ENCODE data around the gene KCNMB2.
"Not testable (repeated sequence)": the region's sequence is repeated elsewhere in the genome, so short reads cannot be mapped to it uniquely, and the experiment has no call there.

The KCNMB2 gene

DNA sequence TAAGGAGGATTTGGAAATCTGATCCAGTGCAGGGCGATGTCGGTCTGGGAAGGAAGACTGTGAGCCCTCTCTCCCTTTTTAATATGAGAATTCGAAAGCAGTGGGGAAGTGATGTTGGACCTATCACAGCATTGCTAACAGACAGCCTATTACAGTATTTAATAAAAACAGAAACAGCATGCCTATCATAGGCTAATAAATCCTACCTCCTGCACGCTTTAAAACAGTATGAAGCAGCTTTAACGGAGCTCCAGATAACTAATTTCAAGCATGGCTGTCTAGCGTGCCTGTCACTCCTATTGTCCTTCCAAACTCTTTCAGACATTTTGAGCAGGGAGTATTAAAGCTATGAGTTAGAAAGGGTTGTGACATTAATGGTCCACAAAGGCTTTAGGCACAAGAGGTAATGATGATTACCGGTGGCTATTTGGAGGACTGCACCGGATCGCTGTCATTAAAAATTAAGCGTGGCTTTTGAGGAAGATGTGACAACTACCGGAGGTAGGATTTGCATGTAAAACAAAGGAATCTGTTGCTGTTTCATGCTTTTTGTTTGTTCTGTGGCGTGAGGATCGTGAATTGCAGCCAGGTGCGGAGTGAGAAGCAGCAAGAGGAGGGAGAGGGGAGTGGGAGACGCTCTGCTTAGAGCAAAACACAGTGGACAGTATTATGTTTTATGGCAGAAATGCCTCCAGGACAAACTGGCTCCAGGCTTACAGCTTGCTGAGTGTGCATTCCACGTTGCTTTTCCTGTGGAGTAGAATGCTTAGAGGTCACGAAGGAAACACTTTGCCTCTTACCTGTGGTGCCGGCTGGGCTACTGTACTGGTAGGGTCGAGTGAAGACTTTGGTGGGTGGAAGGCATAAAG lies at the start of gene KCNMB2:
Gene KCNMB2, plus strand, starts transcription at position 226 of the 869 bp plus-strand sequence.
- DNase-seq: no peak

DNA sequence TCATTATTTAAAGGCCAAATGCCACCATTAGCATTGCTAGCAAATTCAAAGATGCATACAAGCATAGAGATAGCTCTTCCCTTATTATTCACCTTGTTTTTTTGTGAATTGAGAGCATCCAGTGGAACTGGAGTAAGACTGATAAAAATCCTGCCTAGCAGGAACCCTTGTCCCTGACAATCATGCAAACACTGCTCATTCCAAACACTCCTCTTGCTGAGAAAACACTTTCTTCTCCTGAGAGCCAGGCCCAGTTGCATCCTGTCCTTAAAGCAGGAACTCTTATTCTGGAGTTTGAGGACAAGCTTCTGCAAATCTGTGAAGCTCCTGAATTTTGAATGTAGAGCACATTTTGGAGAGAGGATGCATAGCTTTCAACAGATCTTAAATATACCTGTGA lies 49.3 kb upstream of the KCNMB2 start:
- DNase-seq: no peak

DNA sequence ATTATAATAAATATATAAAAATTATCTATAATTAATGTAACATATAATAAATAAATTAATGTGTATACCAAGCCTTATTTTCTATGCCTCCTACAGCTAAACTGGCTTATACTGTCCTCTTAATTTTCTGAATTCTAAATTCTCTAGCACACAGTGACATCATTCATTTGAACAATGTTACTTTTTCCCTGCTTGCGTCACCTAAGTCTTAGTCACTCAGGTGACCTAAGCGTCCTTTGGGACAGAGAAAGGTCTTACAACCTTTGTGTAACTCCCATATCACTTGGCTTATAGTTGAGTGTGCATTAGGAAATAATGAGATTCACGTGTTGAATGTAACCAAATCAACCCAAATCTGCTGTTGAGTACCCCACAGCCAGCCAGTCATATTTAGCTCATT lies 48.5 kb upstream of the KCNMB2 start:
- no peak for DNase-seq

DNA sequence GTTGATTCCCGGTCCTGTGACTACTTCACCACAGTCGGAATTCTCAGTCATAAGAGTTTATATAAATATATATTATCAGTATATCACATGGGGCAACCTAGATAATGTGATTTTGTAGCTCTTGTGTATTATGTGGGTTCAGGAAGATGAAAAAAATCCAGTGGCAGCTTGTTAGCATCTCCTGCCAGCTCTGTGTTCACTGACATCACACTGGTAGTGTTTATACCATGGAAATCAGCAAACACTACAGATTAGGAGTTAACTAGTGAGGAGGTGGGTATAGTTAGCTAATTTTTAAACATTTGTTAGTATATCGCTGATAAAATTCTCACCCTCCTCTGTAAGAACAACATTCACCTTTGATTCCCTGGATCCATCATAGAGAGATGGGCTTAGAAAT lies 44.5 kb upstream of the KCNMB2 start:
- no peak for DNase-seq

DNA sequence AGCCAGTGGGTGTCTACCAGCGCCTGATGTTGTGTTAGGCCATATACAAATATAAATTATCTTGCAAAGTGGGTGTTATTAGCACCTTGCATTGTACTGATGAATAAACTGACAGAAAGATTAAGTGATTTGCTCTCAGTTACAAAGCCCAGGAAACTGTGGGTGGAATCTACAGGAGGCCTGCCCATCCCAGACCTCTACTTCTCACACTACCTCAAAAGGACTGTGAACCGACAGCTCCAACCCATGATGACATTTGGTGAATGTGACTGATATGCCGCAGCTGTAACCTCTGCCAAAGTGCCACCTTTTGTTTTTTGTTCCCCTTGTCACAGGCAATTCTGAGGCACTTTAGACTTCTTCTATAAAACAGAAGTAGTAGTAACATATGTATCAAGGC lies 43.7 kb upstream of the KCNMB2 start:
- DNase-seq: no peak

DNA sequence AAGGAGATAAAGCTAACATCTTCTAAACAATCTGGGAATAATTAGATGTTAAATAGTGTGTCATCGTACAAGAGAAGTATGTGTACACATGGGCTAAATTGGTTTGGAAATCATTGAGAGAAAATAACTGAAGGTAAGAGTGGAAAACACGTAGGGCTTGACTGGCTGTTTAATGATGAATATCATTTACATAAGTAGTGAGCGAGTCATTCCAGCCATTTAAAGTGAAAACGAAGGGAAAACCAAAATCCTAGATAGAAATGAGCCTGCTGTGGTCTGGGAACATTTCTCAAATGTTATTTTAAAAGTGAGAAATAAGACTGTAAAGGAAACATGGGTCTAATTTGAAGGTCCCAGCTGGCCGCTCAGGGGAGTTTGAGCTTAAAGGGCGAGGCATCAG lies 41.9 kb upstream of the KCNMB2 start:
- DNase-seq: no peak

DNA sequence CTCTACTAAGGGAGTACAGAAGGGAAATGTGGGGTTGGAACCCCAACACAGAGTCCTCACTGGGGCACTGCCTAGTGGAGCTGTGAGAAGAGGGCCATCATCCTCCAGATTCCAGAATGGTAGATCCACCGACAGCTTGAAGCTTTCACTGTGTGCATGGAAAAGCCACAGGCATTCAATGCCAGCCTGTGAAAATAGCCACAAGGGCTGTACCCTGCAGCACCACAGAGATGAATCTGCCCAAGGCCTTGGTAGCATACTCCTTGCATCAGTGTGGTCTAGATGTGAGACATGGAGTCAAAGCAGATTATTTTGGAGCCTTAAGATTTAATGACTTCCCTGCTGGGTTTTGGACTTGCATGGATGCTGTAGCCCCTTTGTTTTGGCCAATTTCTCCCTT lies 39.3 kb upstream of the KCNMB2 start:
- no peak for DNase-seq

DNA sequence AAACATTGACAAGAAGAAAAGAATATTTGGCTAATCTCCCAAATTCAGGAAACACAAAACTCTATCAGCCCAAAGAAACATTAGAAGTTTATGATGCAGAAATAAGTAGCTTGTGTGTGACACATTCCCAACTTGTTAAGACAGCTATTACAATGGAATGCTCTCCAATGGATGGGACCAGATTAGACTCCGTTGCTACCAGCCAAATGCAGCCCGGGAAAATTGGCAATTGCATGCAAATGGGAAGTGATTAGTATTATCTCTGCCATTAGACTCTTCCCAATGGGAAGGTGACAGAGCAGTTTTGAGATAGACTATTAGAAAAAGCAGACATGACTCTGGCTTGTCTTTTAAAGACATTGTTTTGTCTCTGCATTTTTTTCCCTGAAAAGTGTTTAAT lies 37.4 kb upstream of the KCNMB2 start:
- no peak for DNase-seq

DNA sequence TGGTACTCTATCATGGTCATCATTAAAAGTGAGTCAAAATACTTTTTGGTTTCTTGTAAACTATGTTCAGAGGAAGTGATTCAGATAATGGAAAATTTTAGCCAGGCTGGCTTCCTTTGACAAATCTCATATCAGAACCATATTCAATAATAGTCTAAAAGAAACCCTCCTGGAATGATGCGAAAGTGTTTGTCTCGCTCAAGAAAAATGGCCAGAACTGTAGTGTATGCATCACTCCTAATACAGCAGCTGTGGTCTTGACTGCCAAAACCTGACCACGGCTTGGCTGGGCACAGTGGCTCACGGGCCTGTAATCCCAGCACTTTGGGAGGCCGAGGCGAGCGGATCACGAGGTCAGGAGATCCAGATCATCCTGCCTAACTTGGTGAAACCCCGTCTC lies 35.6 kb upstream of the KCNMB2 start:
- DNase-seq: no peak

DNA sequence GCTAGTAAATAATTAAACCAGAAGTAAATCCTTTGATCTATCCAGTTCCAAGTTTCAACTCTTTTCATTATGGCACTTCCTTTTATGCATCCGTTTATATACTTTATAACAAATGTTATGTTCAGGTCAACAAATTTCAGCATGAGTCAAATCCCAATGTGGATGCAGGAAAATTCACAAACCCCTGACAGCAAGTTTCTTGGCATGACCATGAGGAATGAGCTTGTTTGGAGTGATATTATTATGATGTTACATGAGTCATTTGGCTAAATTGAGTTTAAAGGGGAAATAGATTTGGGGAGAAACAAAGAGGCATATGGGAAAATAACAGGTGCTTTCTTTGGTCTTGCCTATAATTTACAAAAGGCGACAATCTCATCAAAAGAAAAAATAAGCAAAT lies 32.1 kb upstream of the KCNMB2 start:
- no peak for DNase-seq

DNA sequence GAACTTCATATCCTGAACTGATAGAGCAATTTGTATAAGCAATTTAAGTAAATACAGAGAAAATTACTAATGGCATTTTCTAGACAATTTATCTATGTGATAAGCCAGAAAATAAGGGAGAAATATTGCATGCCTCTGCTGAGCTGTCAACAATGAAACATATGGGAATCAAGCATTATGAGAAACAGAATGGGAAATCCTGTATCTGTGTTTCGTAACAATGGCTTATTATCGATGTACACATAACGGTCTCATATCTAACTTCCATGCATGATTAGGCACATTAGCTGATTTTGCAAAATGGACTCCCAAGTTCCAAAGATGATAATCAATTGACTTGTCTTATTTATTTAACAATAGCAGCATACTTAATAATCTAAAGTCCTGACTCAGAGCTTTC lies 30.4 kb upstream of the KCNMB2 start:
- no peak for DNase-seq

DNA sequence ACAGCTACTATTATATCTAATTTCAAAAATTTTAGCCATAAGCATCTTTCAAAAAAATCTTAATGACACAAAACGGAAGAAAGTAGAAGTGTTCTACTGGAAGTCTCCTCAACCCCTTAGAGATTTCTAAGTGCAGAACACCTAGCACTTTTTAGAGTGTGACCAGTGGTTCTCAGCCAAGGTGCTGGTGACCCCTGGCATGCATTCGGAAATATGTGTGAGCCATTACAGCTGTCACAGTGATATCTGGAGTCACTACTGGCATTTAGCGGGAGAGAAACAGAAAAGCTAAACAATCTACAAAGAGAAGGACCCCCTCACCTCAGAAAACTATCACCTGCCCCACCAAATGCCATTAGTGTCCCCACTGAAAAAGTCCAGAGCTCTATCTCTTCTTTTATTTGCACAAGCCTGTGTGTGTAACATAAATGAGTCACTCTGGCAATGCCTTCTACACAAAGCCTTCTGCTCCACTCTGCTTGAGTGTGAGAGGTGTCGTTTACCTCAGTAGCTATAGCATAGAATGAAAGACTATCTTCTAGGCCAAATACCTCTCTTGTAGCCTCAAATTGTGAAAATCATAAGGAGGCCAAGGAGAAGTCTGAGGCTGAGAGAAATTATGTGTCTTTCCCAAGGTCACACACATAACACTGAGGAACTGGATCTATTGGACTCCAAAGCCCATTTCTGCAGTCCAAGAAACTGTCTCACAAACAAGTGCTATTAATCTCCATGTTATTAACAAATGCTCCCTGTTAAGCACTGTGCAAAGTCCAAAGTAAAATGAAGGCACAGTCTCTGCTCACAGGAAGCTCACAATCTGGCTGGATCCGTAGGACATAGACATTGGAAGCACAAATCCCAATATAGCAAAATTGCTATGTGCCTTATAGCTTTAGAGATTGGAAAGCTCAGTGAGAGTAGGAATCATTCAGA lies 28.5 kb upstream of the KCNMB2 start:
- DNase-seq: no peak

DNA sequence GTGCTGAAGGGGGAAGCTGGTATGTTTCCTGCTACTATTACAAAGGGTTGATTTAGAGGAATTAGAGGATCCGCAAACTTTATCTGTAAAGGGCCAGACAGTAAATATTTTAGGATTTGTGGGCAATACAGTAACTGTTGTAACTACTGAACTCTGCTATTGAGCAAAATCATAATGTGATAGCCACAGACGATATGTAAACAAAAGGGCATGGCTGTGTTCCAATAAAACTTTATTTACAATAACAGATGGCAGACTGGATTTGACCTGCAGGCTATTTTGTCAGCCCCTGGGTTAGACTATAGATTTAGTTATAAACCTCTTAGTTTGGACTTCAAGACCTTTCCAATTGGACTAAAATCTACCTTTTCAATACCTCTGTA lies 27.8 kb upstream of the KCNMB2 start:
- DNase-seq: no peak

DNA sequence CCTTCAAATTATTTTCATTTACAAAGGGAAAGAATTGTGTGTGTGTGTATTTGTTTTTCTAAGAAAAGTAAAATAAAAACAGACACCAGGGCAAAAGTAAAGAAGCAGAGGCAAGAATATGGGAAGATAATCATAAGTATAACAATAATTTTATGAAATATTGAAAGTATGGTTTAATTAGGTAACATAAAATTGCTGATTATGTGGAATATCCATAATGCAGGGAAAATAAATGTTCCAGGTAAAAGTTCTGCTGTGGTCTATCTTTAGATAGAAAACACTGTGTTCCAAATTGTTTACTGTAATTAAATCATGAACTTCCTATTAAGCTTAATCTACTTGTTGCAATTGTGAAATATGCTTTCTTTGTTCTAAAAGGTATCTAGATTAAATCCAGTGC lies 25.7 kb upstream of the KCNMB2 start:
- no peak for DNase-seq

DNA sequence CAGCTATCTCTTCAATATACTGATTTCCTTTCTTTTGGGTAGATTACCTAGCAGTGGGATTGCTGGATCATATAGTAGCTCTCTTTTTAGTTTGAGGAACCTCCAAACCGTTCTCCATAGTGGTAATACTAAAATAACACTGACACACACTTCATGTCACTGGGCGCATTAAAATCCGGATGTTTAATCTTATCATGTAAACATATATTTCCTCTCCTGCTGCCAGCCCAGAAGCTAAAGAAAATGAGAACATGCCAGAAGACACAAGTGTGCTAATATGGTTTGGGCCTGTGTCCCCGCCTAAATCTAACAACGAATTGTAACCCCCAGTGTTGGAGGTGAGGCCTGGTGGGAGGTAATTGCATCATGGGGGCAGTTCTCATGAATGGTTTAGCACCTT lies 23.6 kb upstream of the KCNMB2 start:
- DNase-seq: no peak

DNA sequence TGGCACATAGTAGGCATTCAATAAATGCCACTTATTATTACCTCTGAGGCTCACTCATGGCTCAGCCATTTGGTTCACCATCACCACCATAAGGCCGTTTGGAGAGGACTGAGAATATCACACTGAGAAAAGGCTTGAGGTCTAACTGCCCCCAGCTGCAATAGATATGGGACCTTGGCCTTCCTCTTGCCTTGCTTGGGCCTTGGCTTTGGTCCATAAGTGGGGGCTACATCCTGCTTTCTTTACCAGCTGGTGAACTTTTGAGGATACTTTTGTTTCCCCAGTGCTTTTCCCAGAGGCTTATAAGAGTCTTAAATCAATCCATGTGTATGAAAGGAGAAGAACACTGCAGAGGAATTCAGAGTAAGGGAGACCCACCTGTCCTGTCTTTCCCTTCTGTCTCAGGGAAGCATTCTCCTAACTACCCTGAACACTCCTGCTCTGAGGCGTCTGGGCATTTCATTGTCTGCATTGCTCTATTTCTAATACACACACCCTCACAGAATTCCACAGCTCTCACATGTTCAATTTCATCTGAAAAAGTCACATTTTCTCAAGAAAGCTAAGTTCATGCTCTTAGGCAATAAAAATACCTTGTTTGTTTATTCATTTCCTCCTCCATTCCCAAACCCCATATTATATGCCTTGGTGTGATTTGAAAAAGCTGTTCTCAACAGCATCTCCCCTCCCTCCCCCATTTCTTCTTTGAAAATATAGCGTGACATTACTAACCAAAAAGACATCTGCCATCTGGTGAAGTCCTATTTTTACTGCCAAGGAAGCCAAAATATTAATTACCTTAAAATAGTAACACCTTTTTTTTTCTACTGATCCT lies 22.5 kb upstream of the KCNMB2 start:
- DNase-seq: no peak

DNA sequence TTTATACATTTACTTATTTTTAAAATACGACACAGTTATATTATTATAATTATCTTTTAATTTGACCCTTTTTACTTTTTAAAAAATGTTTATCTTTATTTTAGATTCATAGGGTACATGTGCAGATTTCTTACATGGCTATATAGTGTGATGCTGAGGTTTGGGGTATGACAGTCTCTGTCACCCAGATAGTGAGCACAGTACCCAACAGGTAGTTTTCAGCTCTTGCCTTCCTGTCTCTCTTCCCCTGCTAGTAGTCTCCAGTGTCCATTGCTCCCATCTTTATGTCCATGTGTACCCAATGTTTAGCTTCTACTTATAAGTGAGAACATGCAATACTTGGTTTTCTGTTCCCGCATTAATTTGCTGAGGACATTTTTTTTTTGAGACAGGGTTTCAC lies 21.8 kb upstream of the KCNMB2 start:
- DNase-seq: no peak

DNA sequence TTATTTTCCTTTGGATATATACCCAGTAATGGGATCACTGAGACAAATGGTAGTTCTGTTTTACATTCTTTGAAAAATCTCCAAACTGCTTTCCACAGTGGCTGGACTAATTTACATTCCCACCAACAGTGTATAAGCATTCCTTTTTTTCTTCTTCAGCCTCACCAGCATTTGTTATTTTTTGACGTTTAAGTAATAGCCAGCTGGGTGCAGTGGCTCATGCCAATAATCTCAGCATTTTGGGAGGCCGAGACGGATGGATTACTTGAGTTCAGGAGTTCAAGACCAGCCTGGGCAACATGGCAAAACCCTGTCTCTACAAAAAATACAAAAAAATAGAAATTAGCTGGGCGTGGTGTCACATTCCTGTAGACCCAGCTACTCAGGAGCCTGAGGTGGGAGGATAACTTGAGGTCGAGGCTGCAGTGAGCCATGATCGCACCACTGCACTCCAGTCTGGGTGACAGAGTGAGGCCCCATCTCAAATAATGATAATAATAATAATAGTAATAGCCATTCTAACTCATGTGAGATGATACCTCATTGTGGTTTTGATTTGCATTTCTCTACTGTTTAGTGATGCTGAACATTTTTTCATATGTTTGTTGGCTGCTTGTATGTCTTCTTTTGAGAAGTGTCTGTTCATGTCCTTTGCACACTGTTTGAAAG lies 21.0 kb upstream of the KCNMB2 start:
- DNase-seq: not testable (repeated sequence)

DNA sequence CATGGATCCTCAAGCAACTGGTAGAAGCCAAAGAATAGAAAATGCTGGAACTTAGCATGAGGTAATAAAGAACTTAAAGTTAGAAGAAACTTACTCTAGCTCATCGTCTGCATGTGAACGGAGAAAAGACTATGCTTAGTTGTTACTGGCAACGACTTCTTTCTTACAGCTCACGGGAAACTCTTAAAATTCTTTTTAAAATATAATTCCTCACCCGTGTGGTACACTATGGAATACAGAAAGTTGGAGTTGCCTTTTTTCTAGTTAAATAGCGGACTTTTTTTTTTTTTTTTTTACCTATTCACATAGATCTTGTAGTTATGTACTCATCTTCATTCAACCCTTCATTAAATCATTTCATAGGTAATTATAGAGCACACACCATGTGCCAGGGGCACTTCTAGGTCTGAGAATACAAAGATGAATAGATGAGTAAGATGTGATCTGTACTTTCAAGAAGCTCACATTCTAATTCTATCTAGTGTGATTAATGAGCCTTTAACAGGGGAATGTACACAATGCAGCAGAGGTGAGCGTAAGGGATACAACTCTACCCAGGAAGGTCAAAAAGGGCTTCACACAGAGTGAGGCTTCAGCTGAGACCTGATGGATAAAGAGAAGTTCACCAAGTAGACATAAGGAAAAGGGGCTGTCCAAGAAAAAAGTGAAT lies 18.4 kb upstream of the KCNMB2 start:
- no peak for DNase-seq

DNA sequence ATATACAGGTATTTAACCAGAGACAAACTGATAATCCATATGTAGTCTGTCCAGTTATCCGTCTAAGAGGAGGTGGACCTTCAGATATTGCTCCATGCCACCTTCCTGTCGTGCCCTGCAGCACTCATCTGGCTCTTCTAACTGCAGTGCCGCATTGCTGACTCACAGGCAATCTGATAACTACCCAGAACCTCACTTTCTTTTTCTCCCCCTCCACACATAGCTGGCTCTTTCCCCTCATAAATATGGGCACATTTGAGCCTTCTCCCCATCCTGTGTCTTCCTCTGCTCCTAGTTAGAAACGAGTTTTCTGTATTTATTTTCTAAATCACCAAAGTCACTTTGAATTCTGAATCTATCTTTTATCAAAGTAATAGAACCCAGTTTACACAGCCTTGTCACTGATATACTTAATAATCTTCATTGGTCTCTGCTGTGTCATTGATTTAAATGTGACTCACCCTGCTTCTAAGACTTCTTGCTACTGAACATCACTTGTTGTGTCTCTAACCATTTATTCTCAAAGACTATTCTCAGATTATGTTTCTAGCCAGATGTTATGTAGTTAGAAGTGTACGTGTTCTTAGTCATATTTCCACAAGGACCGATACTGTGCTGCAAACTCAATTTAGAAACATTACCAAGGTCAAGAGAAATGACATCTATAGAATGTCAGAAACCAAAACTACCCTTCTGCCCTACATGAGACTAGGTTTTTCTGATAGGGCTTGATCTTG lies 17.4 kb upstream of the KCNMB2 start:
- no peak for DNase-seq

DNA sequence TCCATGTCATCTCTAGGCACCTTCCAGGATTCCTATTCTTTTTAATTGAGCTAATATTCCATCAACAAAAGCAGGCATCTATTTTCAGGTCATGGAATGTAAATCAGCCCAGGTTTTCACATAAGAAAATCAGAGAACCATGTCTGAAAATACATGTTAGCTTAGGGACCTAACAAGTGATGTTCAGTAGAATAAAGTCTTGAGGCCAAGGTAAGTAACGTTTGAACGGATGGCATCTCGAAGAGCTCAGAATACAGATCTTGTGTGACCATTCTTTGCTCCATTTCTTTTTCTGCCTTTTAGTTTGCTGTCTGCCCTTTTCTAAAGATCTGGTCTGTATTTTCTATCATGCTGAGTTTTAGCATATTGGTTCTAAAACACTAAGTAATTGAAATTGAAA lies 16.5 kb upstream of the KCNMB2 start:
- DNase-seq: no peak
